Stimulated activated CD4-positive, alpha-beta T cell treated with anti-CD3 and anti-CD28 coated beads, Interleukin-2, amount 100 ng/mL, for 48 hours (primary cell): ENCODE results near the gene KMO.

Source experiments
- DNase-seq, 2 donors: peaks; one replicate each; pipeline ENCODE4 v3.0.0-alpha.2; 2020

KMO gene

GRCh38 chr1:241542199-241542907, 10.2 kb downstream of the KMO start:
- DNase-seq: no peak

DNA sequence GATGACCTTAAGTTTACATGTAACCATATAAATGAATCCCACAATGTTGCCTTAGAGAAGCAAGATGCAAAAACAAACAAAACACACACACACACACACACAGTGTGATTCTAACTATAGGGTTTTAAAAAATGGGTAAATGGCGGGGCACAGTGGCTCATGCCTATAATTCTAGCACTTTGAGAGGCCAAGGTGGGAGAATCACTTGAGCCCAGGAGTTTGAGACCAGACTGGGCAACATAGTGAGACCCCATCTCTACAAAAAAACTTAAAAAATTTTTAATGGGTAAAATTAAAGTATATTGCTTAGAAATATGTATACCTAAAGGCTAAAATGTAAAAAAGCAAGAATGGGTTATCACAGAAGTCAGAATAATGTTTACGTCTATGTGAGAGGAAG, 15.8 kb downstream of the KMO start:
- no peak for DNase-seq

GRCh38 chr1:241550318-241550717, 18.1 kb downstream of the KMO start:
- no peak for DNase-seq

GRCh38 chr1:241551759-241552638, 19.8 kb downstream of the KMO start:
- peak; percentile 20 to 36 for DNase-seq

DNA sequence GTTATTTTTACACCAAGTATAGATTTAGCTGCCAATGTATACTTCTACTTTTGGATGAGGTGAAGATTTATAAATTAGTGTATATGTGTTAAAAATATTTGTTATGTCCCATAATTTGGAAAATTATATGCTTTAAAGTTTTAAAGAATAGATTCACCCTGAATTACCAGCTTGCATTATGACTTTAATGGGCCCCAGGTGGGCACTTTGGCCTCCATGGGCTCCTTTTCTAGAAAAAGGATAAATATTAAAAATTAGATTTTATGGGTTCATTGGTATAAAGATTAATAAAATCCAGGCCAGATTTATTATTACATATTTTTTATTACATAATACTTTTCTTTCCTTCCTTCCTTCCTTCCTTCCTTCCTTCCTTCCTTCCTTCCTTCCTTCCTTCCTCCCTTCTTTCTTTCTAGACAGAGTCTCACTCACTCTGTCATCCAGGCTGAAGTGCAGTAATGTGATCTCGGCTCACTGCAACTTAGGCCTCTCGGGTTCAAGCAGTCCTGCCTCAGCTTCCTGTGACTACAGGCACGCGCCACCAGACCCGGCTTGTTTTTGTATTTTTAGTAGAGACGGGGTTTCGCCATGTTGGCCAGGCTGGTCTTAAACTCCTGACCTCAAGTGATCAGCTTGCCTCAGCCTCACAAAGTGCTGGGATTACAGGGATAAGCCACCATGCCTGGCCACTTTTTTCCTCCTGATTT, 21.9 kb downstream of the KMO start:
- no peak for DNase-seq

GRCh38 chr1:241555526-241555925, 23.3 kb downstream of the KMO start:
- no peak for DNase-seq

DNA sequence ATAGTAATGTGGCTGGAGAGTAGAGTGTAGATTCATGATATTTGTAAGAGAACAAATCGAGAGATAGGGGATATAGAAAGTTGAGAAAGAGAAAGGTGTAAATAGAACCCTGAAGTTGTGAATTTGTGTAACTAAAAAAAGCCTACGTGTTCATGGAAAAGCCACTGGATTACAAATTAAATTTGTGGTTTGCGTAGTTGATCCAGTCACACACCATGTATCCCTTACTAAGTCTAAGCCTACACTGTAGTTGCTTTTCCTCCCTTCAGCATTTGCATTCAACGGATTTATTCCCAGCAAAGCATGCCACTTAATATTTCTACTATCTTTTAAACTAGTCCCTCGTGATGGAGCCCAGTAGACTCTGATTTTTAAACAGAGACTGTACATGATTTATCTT, 24.9 kb downstream of the KMO start:
- no peak for DNase-seq

DNA sequence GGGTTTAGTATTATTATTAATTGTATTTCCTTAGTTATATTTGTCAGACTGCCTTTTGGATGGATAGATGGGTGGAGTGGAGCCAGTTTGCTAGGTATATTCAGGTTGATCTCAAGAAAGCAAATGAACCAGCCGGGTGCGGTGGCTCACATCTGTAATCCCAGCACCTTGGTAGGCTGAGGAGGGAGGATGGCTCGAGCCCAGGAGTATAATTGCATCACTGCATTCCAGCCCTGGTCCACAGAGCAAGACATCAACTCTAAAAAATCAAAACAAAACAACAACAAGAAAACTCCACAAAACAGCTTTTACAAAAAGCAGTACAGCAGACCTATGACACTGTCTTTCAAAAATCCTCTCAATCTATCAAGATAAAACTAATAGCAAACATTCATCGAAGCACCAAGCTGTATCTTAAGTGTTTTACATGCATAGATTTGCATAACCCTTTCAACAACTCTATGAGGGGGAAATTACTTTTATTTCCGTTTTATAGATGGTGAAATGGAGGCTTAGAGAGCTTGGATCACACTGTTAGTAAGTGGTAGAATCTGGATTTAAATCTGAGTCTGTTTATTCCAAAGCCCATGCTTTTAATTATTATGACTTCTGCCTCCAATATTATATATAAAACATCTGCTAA, 25.5 kb downstream of the KMO start:
- no peak for DNase-seq

DNA sequence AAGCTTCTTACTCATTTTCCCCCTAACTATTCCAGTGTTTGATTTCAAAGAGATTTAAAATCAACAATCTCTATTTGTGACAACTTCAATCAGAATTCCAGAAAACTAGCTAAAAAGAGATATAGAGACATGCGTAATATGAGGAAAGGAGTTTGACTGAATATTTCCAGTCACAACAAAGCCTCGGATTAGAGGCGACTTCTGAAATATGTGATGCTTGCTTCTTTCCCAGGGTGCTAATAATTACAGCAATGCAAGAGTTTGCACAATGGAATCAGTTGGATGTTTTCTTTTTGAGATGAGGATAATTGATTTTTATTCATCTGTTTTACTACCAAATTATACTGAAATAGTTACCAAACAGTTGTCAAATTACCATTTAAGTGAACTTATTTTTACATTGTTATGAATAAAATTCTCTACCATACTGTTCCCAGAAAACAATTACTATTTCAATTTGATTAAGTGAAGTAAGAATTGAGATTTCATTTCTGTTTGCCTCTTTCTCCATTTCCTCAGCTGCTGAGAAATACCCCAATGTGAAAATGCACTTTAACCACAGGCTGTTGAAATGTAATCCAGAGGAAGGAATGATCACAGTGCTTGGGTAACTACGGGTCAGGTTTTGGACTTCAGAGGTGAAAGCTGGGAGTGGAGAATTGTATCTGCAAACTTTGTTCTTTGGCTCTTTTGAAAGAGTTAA, 28.1 kb downstream of the KMO start:
- DNase-seq: no peak

DNA sequence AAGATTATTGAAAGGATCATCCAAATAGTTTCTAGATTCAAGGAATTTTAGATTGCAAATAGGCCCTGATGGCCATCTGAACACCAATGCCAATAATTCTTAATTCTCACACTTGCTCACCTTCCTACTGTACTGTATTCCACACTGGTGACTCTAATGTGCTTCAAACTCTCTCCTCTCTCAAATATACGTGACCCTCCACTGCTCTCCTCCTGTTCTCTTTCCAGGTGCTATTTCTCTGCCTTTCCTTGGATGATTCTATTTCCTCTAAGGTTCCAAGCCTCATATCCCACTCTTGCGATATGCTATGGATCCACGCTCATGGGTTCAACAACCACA, 28.6 kb downstream of the KMO start:
- DNase-seq: no peak

DNA sequence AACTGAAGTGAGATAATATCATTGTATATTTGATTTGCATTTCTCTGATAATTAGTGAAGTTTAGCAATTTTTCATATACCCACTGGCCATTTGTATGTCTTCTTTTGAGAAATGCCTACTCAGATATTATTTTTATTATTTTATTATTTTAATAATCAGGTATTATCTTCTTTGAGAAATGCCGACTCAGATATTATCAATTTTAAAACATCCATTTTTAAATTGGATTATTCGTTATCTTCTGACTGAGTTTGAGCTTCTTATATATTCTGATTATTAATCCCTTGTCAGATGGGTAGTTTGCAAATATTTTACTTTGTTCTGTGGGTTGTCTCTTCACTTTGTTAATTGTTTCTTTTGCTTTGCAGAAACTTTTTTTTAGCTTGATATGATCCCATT, 37.7 kb downstream of the KMO start:
- no peak for DNase-seq

GRCh38 chr1:241574154-241574553, 42.0 kb downstream of the KMO start:
- no peak for DNase-seq

GRCh38 chr1:241579434-241579833, 47.3 kb downstream of the KMO start:
- no peak for DNase-seq

DNA sequence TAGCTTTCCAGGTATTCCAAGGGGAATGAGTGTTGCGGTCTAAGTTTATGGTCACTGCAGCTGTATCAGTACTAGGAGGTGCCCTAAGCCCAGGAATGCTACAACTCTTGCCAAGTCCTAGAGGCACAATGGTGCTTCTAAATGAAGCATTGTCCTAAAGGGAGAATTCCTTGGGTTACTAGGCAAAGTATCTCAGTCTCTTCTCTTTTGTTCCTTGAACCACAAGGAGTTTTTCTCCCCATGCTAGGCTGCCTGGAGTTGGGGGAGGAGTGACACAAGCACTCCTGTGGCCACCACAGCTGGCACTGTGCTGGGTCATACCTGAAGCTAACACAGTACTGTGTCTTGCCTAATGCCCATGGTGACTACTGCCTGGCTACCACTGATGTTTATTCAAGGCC, 50.7 kb downstream of the KMO start:
- no peak for DNase-seq

DNA sequence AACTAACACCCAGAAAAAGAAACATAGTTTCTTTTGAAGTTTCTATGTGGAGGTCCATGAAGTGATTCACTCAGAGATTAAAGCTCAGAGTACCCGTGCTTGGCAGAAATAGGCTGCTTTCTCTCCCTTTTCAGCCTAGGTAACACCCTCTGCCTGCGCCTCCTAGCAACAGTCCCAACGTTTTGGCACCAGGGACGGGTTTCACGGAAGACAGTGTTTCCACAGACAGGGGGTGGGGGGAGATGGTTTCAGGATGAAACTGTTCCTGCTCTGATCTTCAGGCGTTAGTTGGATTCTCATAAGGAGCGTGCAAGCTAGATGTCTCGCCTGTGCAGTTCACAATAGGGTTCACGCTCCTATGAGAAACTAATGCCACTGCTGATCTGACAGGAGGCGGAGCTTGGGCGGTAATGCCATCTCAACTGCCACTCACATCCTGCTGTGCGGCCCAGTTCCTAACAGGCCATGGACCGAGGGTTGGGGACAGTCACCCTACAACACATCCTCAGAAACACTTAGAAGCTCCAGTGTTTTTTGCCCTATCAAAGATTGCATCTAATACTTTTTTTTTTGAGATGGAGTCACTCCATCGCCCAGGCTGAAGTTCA, 54.8 kb downstream of the KMO start:
- DNase-seq: no peak

- DNase-seq: no peak
Measured at GRCh38 chr1:241589521-241589920, 57.3 kb downstream of the KMO start.

- no peak for DNase-seq
Measured at GRCh38 chr1:241590719-241591118, 58.5 kb downstream of the KMO start.

GRCh38 chr1:241591317-241591716, 59.1 kb downstream of the KMO start:
- DNase-seq: no peak

DNA sequence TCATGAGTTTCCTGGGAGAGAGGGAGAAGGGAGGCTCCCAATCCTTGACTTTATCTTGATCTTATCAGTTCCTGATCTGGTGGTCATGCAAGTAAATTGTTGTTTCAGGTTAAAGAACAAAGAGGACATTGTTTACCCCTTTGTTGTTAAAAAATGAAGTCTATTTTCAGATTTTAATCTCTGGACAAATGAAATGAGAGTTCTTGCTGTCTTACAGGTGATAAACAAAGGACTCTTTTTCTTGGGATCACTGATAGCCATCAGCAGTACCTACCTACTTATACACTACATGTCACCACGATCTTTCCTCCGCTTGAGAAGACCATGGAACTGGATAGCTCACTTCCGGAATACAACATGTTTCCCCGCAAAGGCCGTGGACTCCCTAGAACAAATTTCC, 59.6 kb downstream of the KMO start:
- DNase-seq: no peak

- no peak for DNase-seq
Measured at GRCh38 chr1:241592273-241592958, 60.2 kb downstream of the KMO start.

DNA sequence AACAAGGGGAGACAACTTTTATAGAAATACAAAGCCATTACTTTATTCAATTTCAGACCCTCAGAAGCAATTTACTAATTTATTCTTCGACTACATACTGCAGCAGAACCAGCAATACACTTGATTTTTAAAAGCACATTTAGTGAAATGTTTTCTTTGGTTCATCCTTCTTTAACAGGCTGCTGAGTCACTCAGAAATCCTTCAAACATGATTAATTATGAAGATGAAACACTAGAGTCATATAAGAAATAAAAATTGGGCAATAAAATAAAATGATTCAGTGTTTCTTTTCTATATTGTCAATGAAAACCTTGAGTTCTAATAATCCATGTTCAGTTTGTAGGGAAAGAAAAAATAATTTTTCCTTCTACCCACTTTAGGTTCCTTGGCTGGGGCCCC, 61.0 kb downstream of the KMO start:
- no peak for DNase-seq

DNA sequence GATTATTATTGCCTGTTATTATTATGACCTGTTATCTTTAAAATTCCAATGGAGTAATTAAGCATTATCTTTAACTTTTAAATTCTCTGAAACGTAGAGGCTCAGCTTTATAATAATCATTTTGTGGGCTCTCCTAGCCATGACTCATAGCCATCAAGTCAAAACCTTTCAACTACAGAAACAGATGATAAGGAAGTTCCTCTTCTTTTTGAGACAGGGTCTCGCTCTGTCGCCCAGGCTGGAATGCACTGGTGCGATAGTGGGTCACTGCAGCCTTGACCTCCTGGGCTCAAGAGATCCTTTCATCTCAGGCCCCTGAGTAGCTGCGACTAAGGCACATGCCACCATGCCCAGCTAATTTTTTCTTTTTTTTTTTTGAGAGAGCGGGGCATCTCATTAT, 64.5 kb downstream of the KMO start:
- no peak for DNase-seq
